Right ventricle myocardium inferior (tissue), 1 donor: ENCODE measurements around the gene PKNOX1. TPM values are rescaled to one million over a fixed set of nuclear protein-coding genes. Genes with fewer than 3 reads are reported as not detected.
A peak's percentile ranks its signal among the peaks of the same experiment; 100 is the strongest.
"Not testable (repeated sequence)": the region's sequence is repeated elsewhere in the genome, so short reads cannot be mapped to it uniquely, and the experiment has no call there.

Source experiments
- ATAC-seq: fragments of 200-7000 bp; cut with Tn5 transposase; one replicate; pipeline ENCODE4 v1.9.1; 2020; ENCODE audit warnings: mild to moderate bottlenecking, moderate library complexity
- DNase-seq: peaks from one replicate; pipeline ENCODE4 v3.0.0; 2021; ENCODE audit errors: missing footprints
- intact Hi-C: fragments of 100-400 bp; cut with DNase I; formaldehyde crosslinking; loops from one replicate; pipeline ENCODE4 v1.11.0; 2022
- microRNA-seq: library from miRNA; unstranded; fragments of <30 nt; microRNA quantifications from one replicate; pipeline ENCODE4 v1.2.0, GENCODE V29; 2020
- total RNA-seq: library from RNA; stranded (reverse); fragmentation: NEBNext Ultra II Directional; extraction: Animal tissue kit (Norgen Biotek cat#: 25700); gene quantifications from one replicate; pipeline ENCODE4 v1.2.1, GENCODE V29; 2021
- donor health status: DM: no; HTN: yes; CAD: no; lungs with severe emphysema.

PKNOX1 gene
- total RNA-seq, 1 donor from 2014 or later = 9.7 TPM

DNA sequence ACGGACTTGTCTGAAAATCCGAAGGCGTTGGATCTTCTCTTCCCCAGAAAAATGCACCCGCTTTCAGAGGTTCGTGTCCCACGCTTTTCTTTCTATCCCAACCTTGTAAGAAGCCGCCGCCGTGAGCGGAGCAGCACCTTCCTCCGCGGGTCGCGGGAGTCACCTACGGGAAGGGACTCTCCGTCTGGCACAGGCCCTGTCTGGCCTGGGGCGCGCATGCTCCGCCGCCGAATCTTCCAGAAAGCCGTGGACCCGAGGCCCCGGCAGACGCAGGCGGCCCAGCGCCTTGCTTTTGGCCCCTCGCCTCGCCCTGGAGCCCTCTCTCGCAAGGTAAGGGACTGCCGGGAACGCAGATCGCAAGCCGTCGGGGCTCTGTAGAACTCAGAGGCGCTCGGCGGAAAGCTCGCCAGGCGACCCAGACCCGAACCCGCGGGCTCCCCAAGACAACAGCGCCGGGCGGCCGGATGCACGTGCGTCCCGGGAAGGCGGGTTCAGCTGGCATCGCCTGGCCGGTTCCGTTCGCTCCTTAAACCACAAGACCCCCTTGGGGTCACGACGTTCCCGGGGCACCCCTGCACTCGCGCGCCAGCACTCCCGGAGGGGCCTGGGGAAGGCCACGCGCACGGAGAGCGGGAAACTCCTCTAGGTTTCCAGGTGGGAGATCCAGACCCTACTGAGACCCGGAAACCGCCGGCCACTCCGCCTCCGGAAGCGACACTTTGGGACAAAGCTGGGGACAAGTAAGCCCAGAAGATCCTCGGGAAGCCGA lies 100.2 kb downstream of the PKNOX1 start:
- intact Hi-C loops, ATAC-seq, DNase-seq: not testable (repeated sequence)

DNA sequence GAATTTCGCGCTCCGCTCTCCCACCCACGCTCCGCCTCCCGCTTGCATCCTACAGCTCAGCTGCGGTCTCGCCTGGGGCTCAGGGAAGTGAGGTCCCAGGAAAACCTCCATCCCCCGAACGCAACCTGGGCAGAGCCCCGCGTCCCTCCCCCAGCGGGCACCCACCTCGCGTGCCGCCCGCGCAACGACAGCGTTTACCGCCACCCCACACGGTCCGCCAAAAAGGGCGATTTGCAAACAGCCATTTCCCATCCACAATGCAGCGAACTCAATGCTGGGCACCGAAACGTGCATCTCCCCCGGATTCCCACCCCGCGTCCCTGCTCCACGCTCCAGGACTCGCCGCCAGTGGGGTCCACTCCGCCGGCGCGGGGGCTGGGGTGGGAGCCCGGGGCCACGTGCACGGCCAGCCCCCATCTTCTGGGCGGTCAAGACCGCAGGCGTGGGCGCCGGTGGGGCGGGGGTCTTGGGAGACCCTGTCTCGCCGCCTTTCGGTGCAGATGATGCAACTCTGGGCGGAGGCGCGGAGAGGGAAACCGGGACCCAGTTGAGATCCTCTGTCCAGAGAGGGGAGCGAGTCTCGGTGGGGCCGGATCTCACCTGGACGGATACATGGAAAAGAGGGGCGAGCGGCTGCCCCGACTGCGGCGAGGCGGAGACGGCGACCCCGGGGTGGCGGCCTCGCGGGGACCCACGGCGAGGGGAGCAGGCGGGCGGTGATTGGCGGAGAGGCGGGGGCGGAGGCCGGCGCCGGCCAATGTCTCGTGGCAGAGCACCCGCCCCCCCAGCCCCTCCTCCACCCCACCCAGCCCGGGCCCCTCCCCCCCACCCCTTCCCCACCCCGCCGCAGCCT lies 101.0 kb downstream of the PKNOX1 start, which contains the start of gene CBS:
TSS of gene CBS (minus strand) at position 666 of the 853 bp plus-strand sequence. CDS start 3,642 bp downstream, outside the sequence.
- peak; percentile 62 for ATAC-seq
- intact Hi-C loops, DNase-seq: not testable (repeated sequence)

DNA sequence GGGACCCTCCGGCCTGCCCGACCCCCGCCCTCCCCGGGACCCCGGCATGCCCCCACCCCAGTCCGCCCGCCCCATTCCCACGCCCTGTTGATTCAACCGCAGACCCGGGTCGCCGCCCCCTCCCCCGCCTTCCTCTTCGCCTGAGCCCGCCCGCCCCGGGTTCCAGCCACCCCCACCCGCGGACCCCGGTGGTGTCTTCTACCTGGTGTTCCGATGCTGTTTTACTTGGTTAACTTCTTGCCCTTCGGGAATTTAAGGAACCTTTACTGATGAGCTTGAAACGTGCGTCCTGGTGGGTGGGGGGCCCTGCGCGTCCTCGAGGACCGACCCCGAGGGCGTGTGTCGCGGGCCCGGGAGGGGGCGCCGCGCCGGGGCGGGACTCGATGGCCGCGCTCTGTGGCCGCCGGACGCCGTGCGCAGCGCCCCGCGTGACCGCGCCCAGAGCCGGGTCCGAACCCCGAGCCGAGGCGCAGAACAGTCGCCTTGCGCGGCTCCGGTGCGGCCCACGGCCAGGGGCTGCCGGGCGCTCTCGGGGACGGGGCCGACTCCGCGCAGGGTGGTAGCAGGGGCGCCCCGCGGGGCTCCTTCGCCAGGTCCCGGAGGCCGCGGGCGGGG lies 101.8 kb downstream of the PKNOX1 start:
- DNase-seq, intact Hi-C loops, ATAC-seq: not testable (repeated sequence)

DNA sequence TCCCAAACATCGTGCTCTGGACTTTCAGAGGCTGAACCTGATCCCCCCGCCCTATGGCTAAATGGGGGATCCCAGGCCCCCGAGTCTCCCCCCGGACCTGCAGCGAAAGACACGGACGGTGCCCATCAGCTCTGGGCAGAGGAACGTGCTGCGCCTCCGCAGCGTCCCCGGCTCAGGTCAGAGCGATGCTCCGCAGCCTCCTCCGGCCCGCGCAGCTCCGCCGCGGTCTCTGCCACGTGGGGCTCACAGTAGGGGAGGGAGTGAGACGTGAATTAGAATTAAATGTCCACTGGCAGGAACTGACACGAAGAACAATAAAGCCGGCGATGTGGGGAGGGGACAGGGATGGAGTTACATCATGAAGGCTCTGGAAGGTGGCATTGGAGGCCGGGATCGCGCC lies 102.3 kb downstream of the PKNOX1 start:
- not testable (repeated sequence) for DNase-seq, ATAC-seq

DNA sequence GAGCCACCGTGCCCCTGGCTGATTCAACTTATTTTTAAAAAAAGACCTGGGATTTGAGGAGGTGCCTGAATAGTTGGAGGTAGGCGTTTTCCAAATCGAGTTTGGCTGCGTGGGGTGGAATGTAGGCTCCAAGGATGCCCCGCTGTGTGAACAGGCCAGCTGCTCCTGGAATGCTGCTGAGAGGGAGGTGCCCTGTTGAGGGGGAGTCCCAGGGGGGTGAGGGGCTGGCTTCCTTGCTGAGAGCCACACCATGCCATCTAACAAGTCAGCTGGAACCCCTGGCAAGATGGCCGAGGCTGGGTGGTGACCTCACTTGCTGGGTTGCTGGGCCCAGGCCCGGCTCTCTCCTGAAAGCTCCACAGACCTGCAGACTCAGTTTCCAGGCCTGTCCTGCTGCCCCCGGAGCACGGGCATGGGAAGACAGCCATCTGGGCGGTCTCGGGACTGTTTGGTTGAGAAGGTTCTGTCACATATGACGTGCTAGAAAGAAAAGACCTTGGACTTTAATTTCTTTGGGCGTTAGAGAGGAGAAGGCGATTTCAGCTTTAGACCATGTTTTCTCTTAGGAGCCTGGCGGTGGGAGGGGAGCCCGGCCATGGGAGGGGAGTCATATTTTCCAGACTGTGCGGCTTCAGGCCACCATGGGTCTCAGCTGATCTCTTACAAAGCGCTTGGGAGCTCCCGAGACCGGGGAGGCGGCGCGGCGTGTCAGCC lies 108.4 kb downstream of the PKNOX1 start:
- intact Hi-C loops, DNase-seq, ATAC-seq: not testable (repeated sequence)

More for the DNA sequence above, 102.3 kb downstream of the PKNOX1 start:
- intact Hi-C loops = not testable (repeated sequence)

Small RNA genes within 50 kb of the gene (microRNA-seq; reads per million reads assigned to microRNA genes)
- gene MIR5692B = not detected

Other genes with a start within 250 kb of the PKNOX1 start
- 6.5 TPM for gene WDR4, start 95.0 kb upstream of the PKNOX1 start, total RNA-seq
- 61.0 TPM for gene NDUFV3, start 81.3 kb upstream of the PKNOX1 start, total RNA-seq
- gene ERVH48-1, start 48.9 kb upstream of the PKNOX1 start, total RNA-seq = not detected
- gene CBS, start 101.3 kb downstream of the PKNOX1 start, total RNA-seq = 5.5 TPM
- 13.8 TPM for gene U2AF1, start 133.0 kb downstream of the PKNOX1 start, total RNA-seq
- gene CRYAA, start 194.4 kb downstream of the PKNOX1 start, total RNA-seq = not detected